HG03135 (cell line): ENCODE data around the gene CRHR1.

Source experiments
- ATAC-seq: cut with Tn5 transposase; IDR thresholded peaks from one replicate; pipeline ENCODE4 v1.9.1; 2021; ENCODE audit warnings: mild to moderate bottlenecking, moderate library complexity; ENCODE audit not compliant: unreplicated experiment

The CRHR1 gene

GRCh38 chr17:45841883-45842525, 57.9 kb downstream of the CRHR1 start:
- no peak for ATAC-seq

- no peak for ATAC-seq
Measured at GRCh38 chr17:45843722-45844121, 59.6 kb downstream of the CRHR1 start.

- no peak for ATAC-seq
Measured at GRCh38 chr17:45844695-45845375, 60.7 kb downstream of the CRHR1 start, which contains the start of gene SPPL2C. Gene SPPL2C (plus strand): TSS chr17:45844881. CDS start chr17:45844907, 26 bp downstream.

GRCh38 chr17:45845376-45846185, 61.5 kb downstream of the CRHR1 start:
- ATAC-seq = no peak

GRCh38 chr17:45846223-45846622, 62.1 kb downstream of the CRHR1 start:
- no peak for ATAC-seq

- ATAC-seq = no peak
Measured at GRCh38 chr17:45846646-45847045, 62.5 kb downstream of the CRHR1 start.

GRCh38 chr17:45847101-45847500, 63.0 kb downstream of the CRHR1 start:
- no peak for ATAC-seq

GRCh38 chr17:45847747-45848146, 63.6 kb downstream of the CRHR1 start:
- no peak for ATAC-seq

GRCh38 chr17:45848405-45848804, 64.3 kb downstream of the CRHR1 start:
- ATAC-seq = no peak

- no peak for ATAC-seq
Measured at GRCh38 chr17:45848868-45849535, 64.9 kb downstream of the CRHR1 start.

- ATAC-seq = no peak
Measured at GRCh38 chr17:45849536-45849990, 65.4 kb downstream of the CRHR1 start.

GRCh38 chr17:45850011-45850410, 65.9 kb downstream of the CRHR1 start:
- ATAC-seq = no peak

- no peak for ATAC-seq
Measured at GRCh38 chr17:45850468-45850867, 66.3 kb downstream of the CRHR1 start.

- ATAC-seq = no peak
Measured at GRCh38 chr17:45851022-45851421, 66.9 kb downstream of the CRHR1 start.

- ATAC-seq = no peak
Measured at GRCh38 chr17:45851464-45851863, 67.3 kb downstream of the CRHR1 start.

GRCh38 chr17:45851873-45852272, 67.8 kb downstream of the CRHR1 start:
- no peak for ATAC-seq

- no peak for ATAC-seq
Measured at GRCh38 chr17:45852535-45853297, 68.6 kb downstream of the CRHR1 start.

- ATAC-seq = no peak
Measured at GRCh38 chr17:45854209-45854608, 70.1 kb downstream of the CRHR1 start.

- no peak for ATAC-seq
Measured at GRCh38 chr17:45855691-45856336, 71.7 kb downstream of the CRHR1 start.
